ENCODE data around the gene ERBB2.
A peak's percentile ranks its signal among the peaks of the same experiment; 100 is the strongest.

The ERBB2 gene

DNA sequence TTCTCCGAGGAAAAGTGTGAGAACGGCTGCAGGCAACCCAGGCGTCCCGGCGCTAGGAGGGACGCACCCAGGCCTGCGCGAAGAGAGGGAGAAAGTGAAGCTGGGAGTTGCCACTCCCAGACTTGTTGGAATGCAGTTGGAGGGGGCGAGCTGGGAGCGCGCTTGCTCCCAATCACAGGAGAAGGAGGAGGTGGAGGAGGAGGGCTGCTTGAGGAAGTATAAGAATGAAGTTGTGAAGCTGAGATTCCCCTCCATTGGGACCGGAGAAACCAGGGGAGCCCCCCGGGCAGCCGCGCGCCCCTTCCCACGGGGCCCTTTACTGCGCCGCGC, at the start of gene ERBB2:
Gene ERBB2, plus strand, starts transcription at position 247 of the 330 bp plus-strand sequence. CDS start 175 bp downstream, outside the sequence.
- no peak for DNase-seq (ENCODE audit: low spot score)

DNA sequence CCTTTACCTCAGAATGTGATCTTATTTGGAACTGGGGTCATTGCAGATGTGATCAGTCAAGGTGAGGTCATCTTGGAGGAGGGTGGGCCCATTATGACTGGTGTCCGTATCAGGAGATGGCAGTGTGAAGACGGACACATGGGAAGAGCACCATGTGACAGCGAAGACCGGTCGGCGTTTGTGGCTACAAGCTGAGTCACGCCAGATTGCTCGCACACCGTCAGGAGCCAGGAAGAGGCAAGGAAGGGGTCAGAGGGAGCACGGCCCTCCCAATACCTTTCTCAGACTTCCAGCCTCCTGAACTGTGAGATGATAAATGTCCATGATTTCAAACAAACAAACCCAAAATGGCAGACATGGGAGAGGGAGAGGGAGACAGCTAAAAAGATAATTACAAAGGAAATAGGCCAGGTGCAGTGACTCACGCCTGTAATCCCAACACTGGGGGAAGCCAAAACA, 49.7 kb upstream of the ERBB2 start:
- DNase-seq (ENCODE audit: low spot score), result no peak

- peak; percentile 31 for DNase-seq (ENCODE audit: low spot score)
These were observed 47.8 kb upstream of the ERBB2 start for GRCh38 chr17:39651923-39652586.

DNA sequence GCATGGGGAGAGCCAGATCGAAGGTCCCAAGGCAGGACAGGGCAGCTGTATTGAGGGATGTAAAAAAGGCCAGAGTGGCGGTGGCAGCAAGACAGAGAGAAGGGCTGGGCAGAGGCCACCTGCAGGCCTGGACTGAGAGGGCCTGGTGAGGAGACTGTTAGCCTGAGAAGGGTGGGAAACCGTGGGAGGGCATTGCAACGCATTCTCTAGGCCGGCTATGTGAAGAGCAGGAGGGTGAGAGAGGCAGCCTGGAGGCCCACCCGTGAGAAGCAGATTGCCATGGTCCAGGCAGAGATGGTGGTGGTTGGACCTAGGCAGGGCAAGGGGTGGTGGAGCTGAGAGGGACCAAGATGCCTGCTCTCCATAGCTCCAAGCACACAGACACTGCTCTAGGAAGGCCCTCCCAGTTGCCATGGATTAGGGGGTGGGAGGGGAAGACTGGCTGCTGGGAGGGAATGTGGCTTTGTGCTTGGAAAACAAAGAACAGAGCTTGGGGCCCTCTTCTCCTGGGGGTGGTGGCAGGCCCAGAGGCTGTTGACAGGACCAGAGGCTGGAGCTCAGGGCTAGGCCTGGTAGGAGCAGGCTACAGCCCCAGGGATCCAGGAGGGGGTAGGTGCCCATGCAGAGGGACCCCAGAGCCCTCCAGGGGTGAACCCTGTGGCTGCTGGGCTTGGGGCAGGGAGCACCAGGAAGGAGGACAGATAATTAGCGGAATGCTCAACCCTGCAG, 47.1 kb upstream of the ERBB2 start:
- DNase-seq (ENCODE audit: low spot score), result peak; percentile 92

DNA sequence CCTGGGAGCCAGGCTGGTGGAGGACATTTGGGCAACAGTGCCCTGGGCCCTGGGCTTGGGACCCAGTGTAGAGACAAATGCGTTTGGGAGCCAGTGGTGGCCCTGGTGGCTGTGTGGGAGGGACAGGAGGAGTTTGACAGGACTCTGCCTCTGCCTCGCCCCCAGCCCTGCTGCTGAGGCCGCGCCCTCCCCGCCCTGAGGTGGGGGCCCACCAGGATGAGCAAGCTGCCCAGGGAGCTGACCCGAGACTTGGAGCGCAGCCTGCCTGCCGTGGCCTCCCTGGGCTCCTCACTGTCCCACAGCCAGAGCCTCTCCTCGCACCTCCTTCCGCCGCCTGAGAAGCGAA, 46.6 kb upstream of the ERBB2 start:
- no peak for DNase-seq (ENCODE audit: low spot score)

GRCh38 chr17:39653662-39654331, 46.1 kb upstream of the ERBB2 start:
- DNase-seq (ENCODE audit: low spot score), result peak; percentile 81

DNA sequence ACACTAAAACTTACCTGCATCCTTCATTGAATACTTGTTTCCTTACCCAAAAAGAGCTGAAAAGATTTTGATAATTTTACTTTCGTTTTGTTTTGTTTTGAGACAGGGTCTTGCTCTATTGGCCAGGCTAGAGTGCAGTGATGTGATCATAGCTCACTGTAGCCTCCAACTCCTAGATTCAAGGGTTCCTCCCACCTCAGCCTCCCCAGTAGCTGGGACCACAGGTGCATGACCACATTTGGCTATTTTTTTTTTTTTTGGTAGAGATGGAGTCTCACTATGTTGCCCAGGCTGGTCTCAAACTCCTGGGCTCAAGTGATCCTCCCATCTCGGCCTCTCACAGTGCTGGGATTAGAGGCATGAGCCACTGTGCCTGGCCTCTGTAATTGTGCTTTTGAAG, 44.8 kb upstream of the ERBB2 start:
- no peak for DNase-seq (ENCODE audit: low spot score)

DNA sequence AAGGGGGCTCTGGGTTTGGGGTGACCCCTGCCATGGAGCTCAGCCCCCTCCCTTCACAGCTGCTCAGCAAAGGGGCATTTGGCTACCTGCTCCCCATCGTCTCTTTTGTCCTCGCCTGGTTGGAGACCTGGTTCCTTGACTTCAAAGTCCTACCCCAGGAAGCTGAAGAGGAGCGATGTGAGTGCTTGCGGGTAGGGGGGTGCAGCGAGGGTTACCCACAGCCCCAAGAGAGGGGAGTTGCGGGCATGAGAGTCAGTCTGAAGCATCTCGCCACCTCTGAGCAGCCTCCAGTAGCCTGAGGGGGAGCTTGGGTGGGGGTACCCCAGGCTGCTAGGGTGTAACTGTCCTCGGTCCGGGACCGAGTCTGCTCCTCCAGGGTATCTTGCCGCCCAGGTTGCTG, 41.5 kb upstream of the ERBB2 start:
- DNase-seq (ENCODE audit: low spot score), result no peak

DNA sequence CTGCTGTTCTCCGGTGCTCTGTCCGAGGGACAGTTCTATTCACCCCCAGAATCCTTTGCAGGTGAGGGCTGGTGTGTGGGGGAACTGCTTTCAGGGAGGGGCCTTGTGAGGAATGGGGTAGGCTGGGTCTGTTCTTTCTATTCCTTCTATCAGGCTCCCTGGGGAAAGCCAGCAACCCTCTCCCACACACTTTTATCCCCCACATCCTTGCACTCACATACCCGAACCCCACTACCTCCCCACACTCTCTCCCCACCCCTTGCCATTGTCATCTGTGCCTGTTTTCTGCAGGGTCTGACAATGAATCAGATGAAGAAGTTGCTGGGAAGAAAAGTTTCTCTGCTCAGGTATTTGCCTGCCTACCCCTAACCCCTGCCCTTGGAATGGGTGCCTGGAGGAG, 41.1 kb upstream of the ERBB2 start:
- DNase-seq (ENCODE audit: low spot score), result no peak

DNA sequence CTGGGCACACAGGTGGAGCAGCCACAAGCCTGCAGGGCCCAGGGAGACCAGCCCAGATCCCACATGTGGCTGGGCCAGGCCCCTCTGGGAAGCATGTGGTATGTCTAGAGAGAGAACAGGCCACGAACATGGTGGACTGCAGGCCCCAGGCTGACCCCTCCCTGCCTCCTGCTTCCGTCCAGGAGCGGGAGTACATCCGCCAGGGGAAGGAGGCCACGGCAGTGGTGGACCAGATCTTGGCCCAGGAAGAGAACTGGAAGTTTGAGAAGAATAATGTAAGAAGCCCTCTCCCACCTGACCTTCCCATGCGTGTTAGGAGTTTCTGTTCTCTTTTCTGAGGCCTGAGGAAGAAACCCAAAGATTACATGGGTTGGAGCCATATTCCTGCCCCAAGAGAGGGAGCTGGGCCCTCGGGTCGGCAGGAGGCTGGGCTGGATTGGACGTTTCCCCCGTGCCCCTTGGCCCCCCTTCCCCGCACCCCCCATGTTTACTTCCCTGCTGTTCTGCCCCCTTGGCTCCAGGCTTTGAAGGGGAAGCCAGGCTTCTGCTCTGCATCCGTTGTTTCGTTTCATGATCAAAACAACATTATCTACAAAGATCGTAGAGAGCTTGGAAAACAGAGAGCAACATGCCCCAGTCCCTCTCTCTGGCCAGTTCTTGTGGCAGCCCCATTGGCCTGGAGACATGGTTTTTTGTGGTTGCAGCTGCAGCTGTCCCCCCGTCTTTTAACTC, 40.4 kb upstream of the ERBB2 start:
- peak; percentile 51 for DNase-seq (ENCODE audit: low spot score)

DNA sequence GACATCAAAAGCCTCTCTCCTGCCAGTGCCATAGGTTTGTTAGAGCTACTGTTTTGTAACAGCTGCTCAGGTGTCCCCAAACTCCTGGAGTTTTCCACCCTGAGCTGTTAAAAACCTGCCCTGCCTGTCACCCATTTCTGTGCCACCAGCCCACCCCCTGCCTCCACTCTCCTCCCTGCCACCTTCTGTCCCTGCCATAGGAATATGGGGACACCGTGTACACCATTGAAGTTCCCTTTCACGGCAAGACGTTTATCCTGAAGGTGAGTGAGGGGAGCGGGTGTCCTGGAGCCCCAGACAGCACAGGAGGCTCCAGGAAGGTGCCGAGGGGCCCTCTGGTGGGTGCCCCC, 39.9 kb upstream of the ERBB2 start:
- DNase-seq (ENCODE audit: low spot score), result no peak

GRCh38 chr17:39660397-39661385, 39.2 kb upstream of the ERBB2 start:
- DNase-seq (ENCODE audit: low spot score), result no peak

DNA sequence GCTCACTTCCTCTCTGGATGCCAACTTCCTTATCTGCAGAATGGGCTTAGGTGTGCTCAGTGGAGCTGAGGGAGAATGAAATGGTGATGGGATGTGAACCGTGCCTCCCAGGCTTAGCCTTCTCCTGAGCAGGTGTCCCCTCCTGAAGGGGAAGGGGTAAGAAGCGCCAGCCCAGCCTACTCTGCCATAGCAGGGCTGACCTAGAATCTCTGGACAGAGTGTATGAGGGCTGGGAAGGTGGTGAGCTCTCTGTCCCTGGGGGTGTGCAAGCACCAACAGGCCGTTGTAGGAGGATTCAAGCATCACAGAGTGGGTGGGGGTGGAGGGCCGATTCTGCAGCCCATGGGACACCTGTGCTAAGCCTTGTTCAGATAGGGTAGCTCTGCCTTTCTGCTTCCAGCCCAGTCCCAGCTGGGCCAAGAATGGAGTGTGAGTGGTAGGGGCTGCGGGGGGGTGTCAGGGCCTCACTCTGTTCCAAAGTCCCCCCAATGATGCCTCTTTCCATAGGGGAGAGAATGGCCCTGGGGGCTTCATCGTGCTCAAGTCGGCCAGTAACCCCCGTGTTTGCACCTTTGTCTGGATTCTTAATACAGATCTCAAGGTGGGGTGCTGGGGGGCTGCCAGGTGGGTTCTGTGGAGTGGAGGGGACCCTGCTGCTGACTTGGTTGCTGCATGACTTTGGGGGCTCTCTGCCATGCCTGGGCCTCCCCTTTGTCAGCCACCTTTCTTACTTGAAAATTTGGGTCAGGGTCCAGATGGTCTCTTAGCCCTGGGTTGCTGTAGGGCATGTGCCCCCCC, 37.9 kb upstream of the ERBB2 start:
- no peak for DNase-seq (ENCODE audit: low spot score)

DNA sequence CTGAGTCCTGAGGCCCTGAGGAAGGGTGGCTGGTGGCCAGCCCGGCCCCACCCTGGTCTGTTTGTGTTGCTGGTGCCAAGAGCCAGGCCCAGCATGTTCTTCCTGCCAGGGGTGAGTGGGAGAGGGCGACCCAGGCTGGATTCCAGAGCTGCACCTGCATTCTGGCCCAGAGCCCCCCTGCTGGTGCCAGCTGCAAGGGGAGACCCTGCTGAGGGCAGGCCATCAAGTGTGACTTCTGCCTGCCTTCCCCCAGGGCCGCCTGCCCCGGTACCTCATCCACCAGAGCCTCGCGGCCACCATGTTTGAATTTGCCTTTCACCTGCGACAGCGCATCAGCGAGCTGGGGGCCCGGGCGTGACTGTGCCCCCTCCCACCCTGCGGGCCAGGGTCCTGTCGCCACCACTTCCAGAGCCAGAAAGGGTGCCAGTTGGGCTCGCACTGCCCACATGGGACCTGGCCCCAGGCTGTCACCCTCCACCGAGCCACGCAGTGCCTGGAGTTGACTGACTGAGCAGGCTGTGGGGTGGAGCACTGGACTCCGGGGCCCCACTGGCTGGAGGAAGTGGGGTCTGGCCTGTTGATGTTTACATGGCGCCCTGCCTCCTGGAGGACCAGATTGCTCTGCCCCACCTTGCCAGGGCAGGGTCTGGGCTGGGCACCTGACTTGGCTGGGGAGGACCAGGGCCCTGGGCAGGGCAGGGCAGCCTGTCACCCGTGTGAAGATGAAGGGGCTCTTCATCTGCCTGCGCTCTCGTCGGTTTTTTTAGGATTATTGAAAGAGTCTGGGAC, 37.1 kb upstream of the ERBB2 start:
- DNase-seq (ENCODE audit: low spot score), result no peak

GRCh38 chr17:39663340-39663687, 36.5 kb upstream of the ERBB2 start:
- DNase-seq (ENCODE audit: low spot score), result no peak

DNA sequence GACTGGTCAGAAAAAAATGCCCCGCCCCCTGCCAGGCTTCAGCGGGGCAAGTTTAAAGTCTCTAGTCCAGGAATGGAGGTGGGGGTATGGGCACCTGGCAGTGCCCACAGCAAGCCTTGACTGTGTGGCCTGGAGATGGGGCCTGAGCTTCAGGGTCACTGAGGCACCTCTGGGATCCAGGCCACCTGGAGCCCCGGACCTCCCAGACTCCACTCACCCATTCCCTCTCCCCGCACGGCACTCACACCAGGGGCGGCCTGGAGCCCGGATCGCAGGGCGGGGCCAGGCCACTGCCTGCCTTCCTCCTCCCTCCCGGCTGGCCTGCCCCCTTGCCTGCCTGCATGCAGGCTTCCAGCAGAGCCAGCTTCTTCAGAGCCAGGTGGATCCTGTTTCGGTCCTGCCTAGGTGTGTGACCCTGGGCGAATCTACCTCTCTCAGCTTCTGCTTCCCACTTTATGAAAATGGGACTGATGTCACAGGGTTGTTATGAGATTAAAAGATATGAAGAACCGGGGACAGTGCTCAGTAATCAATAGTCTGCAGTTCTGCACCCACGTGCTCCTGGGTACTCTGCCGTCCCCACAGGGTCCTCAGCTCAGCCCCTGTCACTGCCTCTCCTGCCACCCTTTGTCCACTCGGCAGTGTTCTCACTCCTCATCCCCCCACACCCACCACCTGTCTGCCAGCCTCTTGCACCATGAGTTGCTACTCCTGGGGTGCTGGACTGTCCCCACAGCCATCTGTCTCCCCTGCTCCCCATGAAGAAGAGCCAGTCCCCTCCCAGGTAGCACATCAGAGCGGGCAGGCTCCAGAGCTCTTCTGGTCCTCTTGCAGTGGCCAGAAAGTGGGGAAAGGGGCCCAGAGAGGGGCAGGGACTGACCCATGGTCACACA, 35.9 kb upstream of the ERBB2 start:
- DNase-seq (ENCODE audit: low spot score), result no peak

DNA sequence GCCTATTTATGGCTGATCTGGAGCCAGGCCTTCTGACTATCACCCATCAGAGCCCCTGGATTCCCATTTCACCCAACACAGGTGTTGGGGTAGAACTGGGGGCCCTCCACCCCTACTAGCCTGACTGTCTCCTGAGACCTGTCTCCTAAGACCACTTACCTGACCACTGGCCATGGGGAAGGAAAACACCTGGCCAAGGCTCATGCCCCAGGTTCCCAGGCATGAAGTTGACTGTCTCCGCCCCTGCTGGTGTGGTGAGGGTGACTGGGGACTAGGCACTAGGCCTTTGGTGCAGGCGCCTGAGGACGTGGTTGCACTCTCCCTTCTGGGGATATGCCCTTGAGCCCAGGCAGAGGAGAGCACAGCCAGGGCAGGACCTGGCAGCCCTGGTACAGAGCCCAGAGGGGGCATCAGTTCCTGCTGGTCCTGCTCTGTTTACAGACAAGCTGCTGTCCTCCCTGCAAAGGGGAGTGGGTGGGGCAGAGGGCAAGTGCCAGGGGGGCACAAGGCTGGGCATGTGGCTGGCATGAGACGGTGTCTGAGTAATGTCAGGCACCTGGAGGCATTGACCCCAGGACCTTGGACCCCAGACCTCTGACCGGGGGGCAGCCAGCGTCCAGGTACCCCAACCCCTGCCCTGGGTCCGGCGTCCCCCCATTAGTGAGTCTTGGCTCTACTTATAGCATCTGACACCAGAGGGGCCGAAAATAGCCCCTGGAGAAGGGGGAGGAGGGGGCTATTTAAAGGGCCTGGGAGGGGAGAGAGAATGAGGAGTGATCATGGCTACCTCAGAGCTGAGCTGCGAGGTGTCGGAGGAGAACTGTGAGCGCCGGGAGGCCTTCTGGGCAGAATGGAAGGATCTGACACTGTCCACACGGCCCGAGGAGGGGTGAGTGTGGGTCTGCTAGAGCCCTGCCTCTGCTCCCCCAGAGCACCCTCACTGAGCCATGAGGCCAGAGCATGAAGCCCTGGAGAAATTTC, 35.0 kb upstream of the ERBB2 start, which contains the start of gene TCAP:
Gene TCAP, plus strand, starts transcription at position 769 of the 981 bp plus-strand sequence. Its CDS starts 11 bp downstream, at position 780.
- no peak for DNase-seq (ENCODE audit: low spot score)
